H1 (cell line): ENCODE measurements around the gene SLC5A7.

Experiments
- E2F6 ChIP-seq: IDR thresholded peaks from 2 replicates; pipeline ENCODE4 v1.6.1; 2012; ENCODE audit warnings: inconsistent platforms
- EP300 ChIP-seq, 2 experiments: IDR thresholded peaks; 1 replicate in 1 of 2; 2 replicates in 1 of 2; pipeline ENCODE4 v1.6.1; 2011 to 2012; ENCODE audit warnings: low read depth in 2 of 2, low read length in 2 of 2, mild to moderate bottlenecking in 2 of 2, borderline replicate concordance in 1 of 2, inconsistent platforms in 1 of 2, moderate library complexity in 1 of 2
- EZH2 ChIP-seq: fragments of 200-600 bp; sonication (generic); IDR thresholded peaks from 2 replicates; pipeline ENCODE4 v1.7.1; 2012; ENCODE audit warnings: low read depth, mild to moderate bottlenecking, moderate library complexity, low read length, inconsistent platforms; ENCODE audit not compliant: severe bottlenecking
- POLR2A ChIP-seq, 2 experiments: IDR thresholded peaks; 1 replicate in 1 of 2; 2 replicates in 1 of 2; pipeline ENCODE4 v1.6.1; 2011; ENCODE audit warnings: low read depth in 2 of 2, low read length in 2 of 2, mild to moderate bottlenecking in 2 of 2; ENCODE audit errors: control extremely low read depth in 1 of 2
- SUZ12 ChIP-seq: fragments of 200-600 bp; sonication (generic); IDR thresholded peaks from 2 replicates; pipeline ENCODE4 v1.6.1; 2012; ENCODE audit warnings: mild to moderate bottlenecking, inconsistent platforms, low read length, moderate library complexity, mixed read lengths
- YY1 ChIP-seq: IDR thresholded peaks from 2 replicates; pipeline ENCODE4 v1.6.1; 2011; ENCODE audit warnings: low read depth, mild to moderate bottlenecking, low read length

DNA sequence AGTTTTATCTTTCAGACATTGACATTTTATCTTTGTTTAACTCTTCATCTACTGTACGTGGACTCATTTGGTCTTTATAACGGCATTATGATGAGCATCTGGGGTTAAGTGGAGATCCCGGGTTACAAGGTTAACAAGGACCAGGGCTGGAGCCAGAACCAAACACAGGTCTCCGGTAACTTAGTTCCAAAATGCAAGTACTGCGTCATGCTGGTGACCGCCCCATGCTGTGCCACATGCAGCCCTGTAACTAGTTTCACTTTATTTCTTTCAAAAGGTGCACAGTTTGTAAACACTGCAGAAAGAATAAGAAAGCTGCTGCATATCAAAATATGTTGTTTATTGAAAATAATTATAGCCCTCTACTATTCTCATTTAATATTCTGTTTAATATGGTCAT lies 3.1 kb downstream of the SLC5A7 start:
- no peak for TF ChIP-seq POLR2A (IDR thresholded peaks at IDR 0.05; ENCODE audit: control extremely low read depth in 1 of 2, low read depth in 2 of 2, low read length in 2 of 2)
- TF ChIP-seq EP300 (IDR thresholded peaks at IDR 0.05; ENCODE audit: borderline replicate concordance in 1 of 2, low read depth in 2 of 2, low read length in 2 of 2), result no peak
- no peak for TF ChIP-seq EZH2
- TF ChIP-seq YY1, result no peak
- TF ChIP-seq E2F6, result no peak
- TF ChIP-seq SUZ12, result no peak
